Epithelial cell of prostate (primary cell): ENCODE measurements around the gene CNTD1.

Source experiments
- DNase-seq: peaks from one replicate; pipeline ENCODE4 v3.0.0-alpha.2; 2011; ENCODE audit warnings: low read depth, low spot score
- H3K27ac ChIP-seq: fragments of 450-650 bp; 2 replicates; pipeline ENCODE4 v1.5.1; 2017; ENCODE audit warnings: mild to moderate bottlenecking

The CNTD1 gene

DNA sequence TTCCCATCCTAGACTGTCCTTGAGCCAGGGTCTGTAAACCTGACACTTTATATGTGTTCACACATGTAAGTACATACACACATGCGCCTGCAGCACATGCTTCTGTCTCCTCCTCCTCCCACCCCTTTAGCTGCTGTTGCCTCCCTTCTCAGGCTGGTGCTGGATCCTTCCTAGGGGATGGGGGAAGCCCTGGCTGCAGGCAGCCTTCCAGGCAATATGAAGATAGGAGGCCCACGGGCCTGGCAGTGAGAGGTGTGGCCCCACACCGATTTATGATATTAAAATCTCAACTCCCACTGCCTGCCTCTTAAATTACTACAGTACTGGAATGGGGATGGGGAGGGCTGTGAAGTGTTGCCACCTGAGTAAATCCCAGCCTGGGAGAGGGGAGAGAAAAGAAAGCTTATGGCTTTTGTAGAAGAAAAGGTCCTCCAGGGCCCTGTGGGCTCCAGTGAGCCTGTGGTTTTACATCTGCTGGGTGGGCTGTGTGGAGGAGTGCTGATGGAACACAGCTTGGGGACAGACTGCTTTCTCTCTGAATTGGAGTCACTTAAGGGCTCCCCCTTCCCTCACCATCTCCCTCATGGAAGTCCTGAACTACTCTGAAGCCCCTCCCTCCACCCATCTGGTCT is 19.2 kb upstream of the CNTD1 start:
- H3K27ac ChIP-seq, result no peak overlapping the region
- no peak for DNase-seq

GRCh38 chr17:42779936-42780850 is 18.5 kb upstream of the CNTD1 start, which contains the start of gene WNK4:
WNK4 (plus strand) TSS chr17:42780610; CDS start chr17:42780699, 89 bp downstream.
- no peak within 1 kb of the TSS for H3K27ac ChIP-seq
- no peak for DNase-seq

DNA sequence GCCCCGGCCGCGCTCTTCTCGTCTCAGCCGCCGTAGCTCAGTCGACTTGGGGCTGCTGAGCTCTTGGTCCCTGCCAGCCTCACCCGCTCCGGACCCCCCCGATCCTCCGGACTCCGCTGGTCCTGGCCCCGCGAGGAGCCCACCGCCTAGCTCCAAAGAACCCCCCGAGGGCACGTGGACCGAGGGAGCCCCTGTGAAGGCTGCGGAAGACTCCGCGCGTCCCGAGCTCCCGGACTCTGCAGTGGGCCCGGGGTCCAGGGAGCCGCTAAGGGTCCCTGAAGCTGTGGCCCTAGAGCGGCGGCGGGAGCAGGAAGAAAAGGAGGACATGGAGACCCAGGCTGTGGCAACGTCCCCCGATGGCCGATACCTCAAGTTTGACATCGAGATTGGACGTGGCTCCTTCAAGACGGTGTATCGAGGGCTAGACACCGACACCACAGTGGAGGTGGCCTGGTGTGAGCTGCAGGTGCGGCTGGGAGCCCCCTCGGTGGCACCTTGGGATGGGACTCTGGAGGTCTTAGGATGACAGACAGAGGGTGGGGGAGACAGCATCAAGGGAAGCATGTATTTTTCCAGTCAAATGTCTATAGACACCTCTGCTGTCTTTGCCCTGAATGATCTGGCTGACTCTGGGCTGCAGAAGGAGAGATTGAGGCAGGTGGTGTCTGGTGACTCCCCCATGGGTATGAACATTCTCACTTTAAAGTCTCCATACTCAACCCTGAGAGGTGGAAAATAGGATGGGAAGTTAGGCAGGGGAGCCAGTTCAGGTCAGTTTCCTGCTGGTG is 17.6 kb upstream of the CNTD1 start:
- H3K27ac ChIP-seq, result no peak overlapping the region
- DNase-seq, result no peak

GRCh38 chr17:42781639-42782165 is 17.0 kb upstream of the CNTD1 start:
- DNase-seq, result no peak
- no peak overlapping the region for H3K27ac ChIP-seq

DNA sequence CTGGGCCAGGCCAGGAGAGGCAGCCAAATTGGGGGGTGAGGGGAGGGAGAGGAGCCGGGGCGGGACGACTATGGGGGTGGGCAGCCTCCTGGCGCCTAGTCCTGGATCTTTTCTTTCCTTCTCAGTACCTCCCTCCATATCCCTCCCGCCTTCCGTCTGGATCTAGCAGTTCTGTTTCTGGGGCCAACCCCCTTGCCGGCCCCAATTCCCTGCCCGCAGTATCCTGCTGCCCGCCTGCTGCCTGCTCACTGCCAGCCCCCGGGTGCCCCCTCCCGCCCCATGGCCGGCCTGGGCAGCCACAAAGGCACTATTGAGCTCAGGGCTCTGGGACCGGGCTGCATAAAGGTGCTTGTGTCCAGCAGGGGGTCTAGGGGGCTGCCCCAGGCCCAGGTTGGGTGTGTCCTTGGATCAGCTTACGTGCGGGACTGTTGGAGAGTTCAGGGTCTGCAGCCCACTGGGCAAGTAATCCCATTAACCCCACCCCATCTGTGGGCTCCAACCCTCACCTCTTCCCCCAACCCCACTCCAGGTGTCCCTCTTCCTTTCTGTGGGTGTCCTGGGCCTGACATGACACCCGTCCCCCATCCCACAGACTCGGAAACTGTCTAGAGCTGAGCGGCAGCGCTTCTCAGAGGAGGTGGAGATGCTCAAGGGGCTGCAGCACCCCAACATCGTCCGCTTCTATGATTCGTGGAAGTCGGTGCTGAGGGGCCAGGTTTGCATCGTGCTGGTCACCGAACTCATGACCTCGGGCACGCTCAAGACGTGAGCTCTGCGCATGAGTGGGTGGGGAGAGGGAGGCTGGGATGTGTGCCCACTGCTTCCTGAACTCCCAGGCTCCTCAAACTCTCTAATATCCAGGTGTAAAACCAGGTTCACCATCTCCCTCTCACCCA is 16.2 kb upstream of the CNTD1 start:
- peak overlapping the region; percentile 42 for H3K27ac ChIP-seq

GRCh38 chr17:42783062-42783790 is 15.4 kb upstream of the CNTD1 start:
- DNase-seq, result peak; percentile 22
- H3K27ac ChIP-seq, result peak overlapping the region; percentile 42

More for the DNA sequence above, 16.2 kb upstream of the CNTD1 start:
- no peak for DNase-seq

DNA sequence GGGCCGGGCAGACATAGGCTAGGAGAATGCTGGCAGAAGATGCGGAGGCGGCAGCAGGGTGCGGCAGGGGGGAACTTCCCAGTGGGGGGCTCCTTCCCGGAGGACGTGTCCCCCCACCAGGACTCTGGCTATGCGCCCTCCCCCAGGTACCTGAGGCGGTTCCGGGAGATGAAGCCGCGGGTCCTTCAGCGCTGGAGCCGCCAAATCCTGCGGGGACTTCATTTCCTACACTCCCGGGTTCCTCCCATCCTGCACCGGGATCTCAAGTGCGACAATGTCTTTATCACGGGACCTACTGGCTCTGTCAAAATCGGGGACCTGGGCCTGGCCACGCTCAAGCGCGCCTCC is 14.9 kb upstream of the CNTD1 start:
- peak overlapping the region; percentile 42 for H3K27ac ChIP-seq
- no peak for DNase-seq

DNA sequence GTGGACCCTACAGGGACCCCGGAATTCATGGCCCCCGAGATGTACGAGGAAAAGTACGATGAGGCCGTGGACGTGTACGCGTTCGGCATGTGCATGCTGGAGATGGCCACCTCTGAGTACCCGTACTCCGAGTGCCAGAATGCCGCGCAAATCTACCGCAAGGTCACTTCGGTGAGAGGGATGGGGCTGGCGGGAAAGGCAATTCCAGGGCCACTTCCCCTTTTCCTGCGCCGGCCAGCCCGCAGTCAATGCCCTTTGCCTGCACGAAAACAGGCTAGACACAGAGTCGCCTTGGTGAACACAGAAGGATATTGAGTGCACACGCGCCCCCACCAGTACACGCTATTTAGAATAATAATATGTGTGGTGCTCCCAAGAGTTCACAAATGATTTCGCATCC is 14.3 kb upstream of the CNTD1 start:
- H3K27ac ChIP-seq, result no peak overlapping the region
- DNase-seq, result no peak

DNA sequence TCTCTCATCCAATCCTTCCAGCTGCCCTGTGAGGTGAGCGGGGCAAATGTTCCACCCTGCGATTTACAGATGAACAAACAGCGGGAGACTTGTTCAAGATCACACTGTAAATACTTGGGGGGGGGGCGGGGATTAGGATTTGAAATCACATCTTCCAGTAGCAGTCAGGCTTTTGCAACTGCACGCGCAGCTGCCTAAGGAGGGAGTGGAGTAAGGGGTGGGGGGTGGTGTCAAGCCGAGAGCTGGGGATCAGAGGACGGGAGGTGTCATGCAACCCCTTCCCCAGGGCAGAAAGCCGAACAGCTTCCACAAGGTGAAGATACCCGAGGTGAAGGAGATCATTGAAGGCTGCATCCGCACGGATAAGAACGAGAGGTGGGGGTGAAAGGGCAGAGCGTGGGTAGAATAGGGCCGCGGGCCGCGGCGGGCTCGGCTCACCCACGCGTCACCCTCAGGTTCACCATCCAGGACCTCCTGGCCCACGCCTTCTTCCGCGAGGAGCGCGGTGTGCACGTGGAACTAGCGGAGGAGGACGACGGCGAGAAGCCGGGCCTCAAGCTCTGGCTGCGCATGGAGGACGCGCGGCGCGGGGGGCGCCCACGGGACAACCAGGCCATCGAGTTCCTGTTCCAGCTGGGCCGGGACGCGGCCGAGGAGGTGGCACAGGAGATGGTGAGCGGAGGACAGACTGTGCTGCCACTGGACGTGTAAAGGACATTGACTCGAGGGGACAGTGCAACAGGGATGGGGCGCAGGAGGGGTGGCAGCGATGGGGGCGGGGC is 13.7 kb upstream of the CNTD1 start:
- H3K27ac ChIP-seq, result no peak overlapping the region

GRCh38 chr17:42787266-42787665 is 11.4 kb upstream of the CNTD1 start:
- no peak for DNase-seq
- H3K27ac ChIP-seq, result no peak overlapping the region

More for the DNA sequence above, 13.7 kb upstream of the CNTD1 start:
- no peak for DNase-seq

DNA sequence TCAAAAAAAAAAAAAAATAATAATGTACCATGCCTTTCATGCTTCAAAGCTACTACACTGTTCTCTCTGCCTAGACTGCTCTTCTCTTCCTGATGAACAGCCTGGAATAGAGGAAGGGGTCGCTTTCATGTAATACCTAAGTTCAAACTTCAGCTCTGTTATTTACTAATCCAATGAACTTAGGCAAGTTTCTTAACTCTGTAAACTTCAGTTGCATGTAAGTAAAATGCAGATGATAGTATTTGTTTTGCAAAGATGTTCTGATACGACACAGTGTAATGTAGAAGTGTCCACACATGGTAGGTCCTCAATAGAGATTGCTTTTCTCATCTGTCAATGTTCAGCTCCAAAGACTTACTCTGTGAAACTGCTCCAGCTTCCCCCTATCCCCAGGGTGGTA is 6.7 kb upstream of the CNTD1 start:
- no peak overlapping the region for H3K27ac ChIP-seq
- DNase-seq, result no peak

DNA sequence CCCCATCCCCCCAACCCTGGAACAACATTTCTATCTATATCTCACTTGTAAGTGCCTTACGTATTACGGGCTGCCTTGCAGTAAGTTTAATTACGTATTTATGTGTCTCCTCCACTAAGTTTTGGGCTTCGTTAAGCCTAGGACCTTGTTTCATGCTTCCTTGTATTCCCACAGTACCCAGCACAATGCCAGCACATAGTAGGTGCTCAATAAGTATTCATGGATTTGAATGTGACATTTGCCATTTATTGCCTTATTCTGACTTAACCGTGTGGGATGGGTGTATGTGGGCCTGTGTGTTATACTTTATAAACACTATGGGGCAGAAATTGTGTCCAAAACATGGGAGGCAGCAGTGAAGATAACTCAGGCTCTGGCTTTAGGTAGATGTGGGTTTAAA is 6.1 kb upstream of the CNTD1 start:
- DNase-seq, result no peak
- no peak overlapping the region for H3K27ac ChIP-seq

GRCh38 chr17:42795061-42795460 is 3.6 kb upstream of the CNTD1 start:
- DNase-seq, result no peak
- H3K27ac ChIP-seq, result no peak overlapping the region

DNA sequence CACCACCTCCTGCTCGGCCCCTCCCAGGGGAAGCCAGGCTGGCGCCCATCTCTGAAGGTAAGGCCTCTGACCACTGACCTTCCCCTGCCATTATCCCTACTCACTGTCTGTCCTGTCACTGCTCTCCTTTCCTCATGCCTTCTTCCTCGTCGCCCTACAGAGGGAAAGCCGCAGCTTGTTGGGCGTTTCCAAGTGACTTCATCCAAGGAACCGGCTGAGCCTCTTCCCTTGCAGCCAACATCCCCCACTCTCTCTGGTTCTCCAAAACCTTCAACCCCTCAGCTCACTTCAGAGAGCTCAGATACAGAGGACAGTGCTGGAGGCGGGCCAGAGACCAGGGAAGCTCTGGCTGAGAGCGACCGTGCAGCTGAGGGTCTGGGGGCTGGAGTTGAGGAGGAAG is 3.2 kb upstream of the CNTD1 start:
- DNase-seq, result no peak
- no peak overlapping the region for H3K27ac ChIP-seq

DNA sequence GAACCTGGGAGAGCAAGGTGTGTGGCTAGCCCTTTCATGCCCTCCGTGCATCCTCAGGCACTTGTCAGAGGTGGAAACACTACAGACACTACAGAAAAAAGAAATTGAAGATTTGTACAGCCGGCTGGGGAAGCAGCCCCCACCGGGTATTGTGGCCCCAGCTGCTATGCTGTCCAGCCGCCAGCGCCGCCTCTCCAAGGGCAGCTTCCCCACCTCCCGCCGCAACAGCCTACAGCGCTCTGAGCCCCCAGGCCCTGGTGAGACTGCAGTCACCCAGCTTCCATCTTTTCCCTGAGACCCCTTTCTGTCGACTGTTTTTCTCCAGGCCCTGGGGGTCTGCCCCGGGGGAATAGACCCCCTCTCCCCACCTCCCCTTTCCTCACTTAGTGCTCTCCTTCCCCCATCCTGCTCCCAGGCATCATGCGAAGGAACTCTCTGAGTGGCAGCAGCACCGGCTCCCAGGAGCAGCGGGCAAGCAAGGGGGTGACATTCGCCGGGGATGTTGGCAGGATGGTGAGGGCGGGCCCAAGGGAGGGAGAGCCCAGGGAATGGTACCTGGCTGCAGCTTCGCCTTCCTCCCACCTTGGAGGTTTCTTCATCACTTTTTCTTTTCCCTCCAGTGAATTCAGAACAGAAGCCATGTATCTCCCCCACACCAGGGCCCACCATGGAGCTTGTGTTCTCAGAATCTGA is 2.4 kb upstream of the CNTD1 start:
- DNase-seq, result no peak
- no peak overlapping the region for H3K27ac ChIP-seq

DNA sequence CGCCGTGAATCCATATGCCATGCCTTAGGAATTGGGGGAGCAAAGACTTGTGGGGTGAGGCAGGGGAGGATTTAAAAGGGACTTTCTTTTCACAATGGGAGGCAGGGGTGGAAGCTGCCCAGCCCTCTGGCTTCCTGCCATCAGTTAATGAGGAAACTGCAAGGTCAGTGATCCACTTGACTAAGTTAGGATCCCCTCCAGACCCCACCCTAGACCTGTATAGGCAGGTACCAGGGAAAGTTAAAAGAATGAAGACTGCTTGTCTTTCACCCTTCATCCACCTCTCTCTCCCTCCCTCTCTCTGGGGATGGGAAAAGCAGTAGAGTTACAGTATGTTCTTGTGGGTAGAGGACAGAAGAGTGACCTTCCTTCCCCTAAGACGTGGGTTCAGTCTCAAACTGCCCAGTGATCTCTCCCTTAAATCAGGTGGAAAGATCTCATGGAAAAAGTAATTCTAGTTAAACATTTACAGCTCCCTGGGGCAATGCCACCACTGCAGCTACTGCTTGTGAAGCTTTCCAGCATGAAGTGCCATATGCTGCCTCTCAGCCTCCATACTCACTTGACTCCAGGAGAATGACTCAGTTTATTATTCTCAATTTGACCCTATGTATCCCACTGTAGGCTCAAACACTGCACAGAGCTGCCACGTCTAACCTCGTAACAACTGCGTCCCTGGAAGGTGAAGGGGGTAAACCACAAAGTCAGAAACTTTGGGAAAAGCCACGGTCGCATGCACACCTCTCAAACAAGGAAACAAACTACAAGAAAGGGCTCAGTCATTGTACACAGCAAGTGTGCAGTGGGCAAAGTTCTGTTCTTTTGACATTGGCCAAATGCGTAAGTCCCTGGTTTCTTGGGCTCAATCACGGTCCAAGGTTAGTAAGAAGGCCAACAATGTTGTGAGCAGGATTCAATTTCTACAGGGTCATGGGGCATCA is 1.3 kb upstream of the CNTD1 start:
- DNase-seq, result no peak
- peak overlapping the region; percentile 17 for H3K27ac ChIP-seq

GRCh38 chr17:42798011-42798382 is 664 bp upstream of the CNTD1 start:
- DNase-seq, result no peak
- H3K27ac ChIP-seq, result peak overlapping the region; percentile 17
